GM19372 (cell line): ENCODE data around the gene PEX6.

Experiments used
- ATAC-seq: cut with Tn5 transposase; IDR thresholded peaks from one replicate; pipeline ENCODE4 v1.9.1; 2021; ENCODE audit warnings: mild to moderate bottlenecking, low read depth, moderate library complexity; ENCODE audit not compliant: unreplicated experiment

PEX6 gene

GRCh38 chr6:42978839-42979522 lies at the start of gene PEX6:
Gene PEX6, minus strand, starts transcription at chr6:42979181. Its CDS starts 31 bp downstream, at chr6:42979150.
- ATAC-seq: peak; percentile 92

GRCh38 chr6:43026365-43026764 lies 47.4 kb upstream of the PEX6 start:
- no peak for ATAC-seq

GRCh38 chr6:43024436-43024835 lies 45.5 kb upstream of the PEX6 start:
- ATAC-seq: no peak

- ATAC-seq: peak; percentile 70
Observed at GRCh38 chr6:43021270-43022047, 42.5 kb upstream of the PEX6 start, which contains the start of gene RRP36. Gene RRP36, plus strand, starts transcription at chr6:43021623. Its CDS starts 32 bp downstream, at chr6:43021655.

GRCh38 chr6:43020847-43021246 lies 41.9 kb upstream of the PEX6 start:
- no peak for ATAC-seq

- ATAC-seq: no peak
Observed at GRCh38 chr6:43020052-43020705, 41.2 kb upstream of the PEX6 start.

- ATAC-seq: no peak
Observed at GRCh38 chr6:43019152-43019551, 40.2 kb upstream of the PEX6 start.

GRCh38 chr6:43016943-43017334 lies 38.0 kb upstream of the PEX6 start:
- no peak for ATAC-seq

- ATAC-seq: no peak
Observed at GRCh38 chr6:43016176-43016942, 37.4 kb upstream of the PEX6 start.

- ATAC-seq: no peak
Observed at GRCh38 chr6:43014434-43014909, 35.5 kb upstream of the PEX6 start.

- peak; percentile 94 for ATAC-seq
Observed at GRCh38 chr6:43013843-43014433, 35.0 kb upstream of the PEX6 start, which contains the start of the genes KLHDC3 and MEA1. Gene KLHDC3, plus strand, starts transcription at chr6:43014249. Its CDS starts 2,944 bp downstream, at chr6:43017193. Gene MEA1, minus strand, starts transcription at chr6:43013946. Its CDS starts 133 bp downstream, at chr6:43013813.

GRCh38 chr6:43013097-43013842 lies 34.3 kb upstream of the PEX6 start:
- no peak for ATAC-seq

- ATAC-seq: no peak
Observed at GRCh38 chr6:43012364-43012763, 33.4 kb upstream of the PEX6 start.

- ATAC-seq: no peak
Observed at GRCh38 chr6:43011207-43011606, 32.2 kb upstream of the PEX6 start.

- no peak for ATAC-seq
Observed at GRCh38 chr6:43009124-43009523, 30.1 kb upstream of the PEX6 start.

- ATAC-seq: no peak
Observed at GRCh38 chr6:43007126-43007525, 28.1 kb upstream of the PEX6 start.

GRCh38 chr6:43006251-43006650 lies 27.3 kb upstream of the PEX6 start:
- no peak for ATAC-seq

GRCh38 chr6:43005844-43006243 lies 26.9 kb upstream of the PEX6 start:
- ATAC-seq: no peak

GRCh38 chr6:43001843-43002242 lies 22.9 kb upstream of the PEX6 start:
- no peak for ATAC-seq
